Subcutaneous adipose tissue (tissue), 4 donors: ENCODE data around the gene ELMOD3. TPM values are rescaled to one million over a fixed set of nuclear protein-coding genes. Genes with fewer than 3 reads are reported as not detected.

Source experiments
- total RNA-seq, 4 donors: library from RNA; depleted of rRNA; stranded (reverse); fragments of >200 nt; gene quantifications; one replicate each; pipeline ENCODE4 v1.1.0, GENCODE V29; 2016
- TF ChIP-seq, protein P1 (sequence below): fragments of 450-650 bp; IDR thresholded peaks from one replicate; pipeline ENCODE4 v1.5.1; 2016; ENCODE audit warnings: low read depth, mild to moderate bottlenecking, control low read depth, antibody characterized with exemption, moderate library complexity

ELMOD3 gene
- total RNA-seq, 4 donors from 2014 or later, result 34.5 to 192 (median 88.3) TPM

DNA sequence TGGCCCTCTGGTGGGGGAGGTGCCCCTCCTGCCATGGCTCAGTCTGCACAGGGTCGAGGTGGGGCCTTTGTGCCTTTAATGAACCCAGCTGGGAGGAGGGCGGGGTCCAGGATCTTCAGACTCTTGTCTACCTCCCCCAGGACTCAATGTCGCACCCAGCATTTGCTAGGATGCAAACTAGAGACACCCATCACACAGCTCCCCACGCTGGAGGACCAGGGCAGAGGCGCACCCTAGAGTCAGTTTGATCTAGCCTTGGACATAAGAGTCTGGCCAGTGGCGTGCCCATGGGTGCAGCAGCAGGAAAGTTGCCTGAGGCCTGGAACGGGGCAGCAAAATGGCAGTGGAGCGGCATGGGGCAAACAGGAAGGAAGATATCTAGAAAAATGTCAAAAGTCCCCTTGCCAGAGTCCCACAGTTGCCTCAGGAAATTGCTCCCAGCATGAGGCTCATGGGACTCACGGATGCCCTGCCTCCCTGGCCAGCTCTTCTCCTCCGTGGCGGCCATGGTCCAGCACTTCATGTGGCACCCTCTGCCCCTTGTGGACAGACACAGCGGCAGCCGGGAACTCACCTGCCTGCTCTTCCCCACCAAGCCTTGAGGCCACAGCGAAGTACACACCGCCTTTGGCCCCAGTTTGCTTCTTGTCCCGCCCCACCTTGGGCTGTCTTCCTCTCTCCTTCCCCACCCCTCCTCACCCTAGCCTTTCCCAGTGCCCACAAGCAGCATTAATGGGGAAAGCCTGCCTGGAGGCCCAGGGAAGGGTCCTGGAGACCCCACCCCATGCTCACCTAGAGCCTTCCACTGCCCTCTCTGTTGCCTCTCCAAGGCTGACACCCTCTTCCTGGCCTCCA is 81.6 kb downstream of the ELMOD3 start:
- TF ChIP-seq, protein P1, sequence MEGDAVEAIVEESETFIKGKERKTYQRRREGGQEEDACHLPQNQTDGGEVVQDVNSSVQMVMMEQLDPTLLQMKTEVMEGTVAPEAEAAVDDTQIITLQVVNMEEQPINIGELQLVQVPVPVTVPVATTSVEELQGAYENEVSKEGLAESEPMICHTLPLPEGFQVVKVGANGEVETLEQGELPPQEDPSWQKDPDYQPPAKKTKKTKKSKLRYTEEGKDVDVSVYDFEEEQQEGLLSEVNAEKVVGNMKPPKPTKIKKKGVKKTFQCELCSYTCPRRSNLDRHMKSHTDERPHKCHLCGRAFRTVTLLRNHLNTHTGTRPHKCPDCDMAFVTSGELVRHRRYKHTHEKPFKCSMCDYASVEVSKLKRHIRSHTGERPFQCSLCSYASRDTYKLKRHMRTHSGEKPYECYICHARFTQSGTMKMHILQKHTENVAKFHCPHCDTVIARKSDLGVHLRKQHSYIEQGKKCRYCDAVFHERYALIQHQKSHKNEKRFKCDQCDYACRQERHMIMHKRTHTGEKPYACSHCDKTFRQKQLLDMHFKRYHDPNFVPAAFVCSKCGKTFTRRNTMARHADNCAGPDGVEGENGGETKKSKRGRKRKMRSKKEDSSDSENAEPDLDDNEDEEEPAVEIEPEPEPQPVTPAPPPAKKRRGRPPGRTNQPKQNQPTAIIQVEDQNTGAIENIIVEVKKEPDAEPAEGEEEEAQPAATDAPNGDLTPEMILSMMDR, result no peak

DNA sequence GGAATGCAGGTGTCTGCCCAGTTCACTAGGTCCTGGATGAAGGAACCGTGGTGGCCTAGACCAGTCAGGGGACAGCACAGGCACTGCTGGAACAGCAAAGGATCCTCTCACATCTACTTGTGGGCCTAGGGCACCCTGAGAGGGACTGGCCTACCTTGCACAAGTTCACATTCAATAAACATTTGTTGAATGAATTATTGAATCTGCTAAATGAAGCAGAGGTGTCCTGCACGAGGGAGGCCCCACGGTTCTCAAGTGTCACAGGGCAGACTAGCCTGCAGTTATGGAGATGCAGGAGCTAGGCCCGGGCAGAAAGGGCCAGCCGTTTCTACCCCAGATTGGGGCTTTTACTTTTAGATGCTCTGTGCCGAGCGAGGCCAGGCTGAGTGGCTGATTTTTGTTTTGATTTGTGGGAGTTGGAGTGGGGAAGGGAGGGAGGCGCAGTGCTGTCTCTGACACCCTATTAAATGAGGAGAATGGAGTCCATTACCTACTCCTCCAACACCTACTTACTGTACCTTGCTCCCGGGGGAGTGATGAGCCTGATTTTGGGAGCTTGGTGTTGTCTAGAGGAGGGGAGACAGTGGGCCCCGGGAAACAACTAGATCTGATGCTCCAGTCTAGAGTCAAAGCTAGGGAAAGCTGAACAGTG is 82.4 kb downstream of the ELMOD3 start:
- TF ChIP-seq, protein P1, result no peak

DNA sequence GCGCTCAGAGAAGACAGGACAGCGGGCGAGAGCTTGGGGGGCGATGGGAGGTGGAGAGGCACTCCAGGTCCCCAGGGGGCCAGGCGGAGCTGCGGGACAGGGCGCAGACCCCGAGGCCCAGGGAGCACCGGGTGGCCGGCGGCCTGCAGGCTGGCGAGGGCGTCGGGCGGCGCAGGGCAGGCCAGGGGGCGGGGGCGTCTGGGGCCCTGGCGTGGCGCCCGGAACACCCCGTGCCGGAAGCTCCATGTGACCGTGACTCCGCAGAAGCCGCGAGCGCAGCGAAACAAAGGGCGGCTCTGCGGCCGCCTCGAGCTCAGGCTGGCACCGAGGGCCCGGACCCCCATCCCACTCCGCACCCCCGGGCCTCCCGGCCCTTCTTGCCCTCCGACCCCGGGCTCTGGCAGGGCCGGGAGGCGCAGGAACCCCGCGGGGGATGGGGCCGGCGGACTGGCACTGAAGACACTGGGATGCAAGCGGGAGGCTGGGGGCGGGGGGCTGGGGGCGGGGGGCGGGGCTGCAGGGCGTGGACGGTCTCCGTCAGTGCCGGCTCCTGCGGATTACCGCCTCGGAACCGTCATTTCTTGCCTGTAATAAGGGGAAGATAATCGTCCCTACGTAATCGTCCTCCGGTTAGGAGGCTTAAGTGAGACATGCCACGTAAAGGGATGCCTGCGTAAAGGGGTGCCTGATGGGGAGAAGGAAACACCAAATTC is 83.1 kb downstream of the ELMOD3 start:
- TF ChIP-seq, protein P1, result no peak

GRCh38 chr2:85438201-85439024 is 83.8 kb downstream of the ELMOD3 start:
- TF ChIP-seq, protein P1, result no peak

DNA sequence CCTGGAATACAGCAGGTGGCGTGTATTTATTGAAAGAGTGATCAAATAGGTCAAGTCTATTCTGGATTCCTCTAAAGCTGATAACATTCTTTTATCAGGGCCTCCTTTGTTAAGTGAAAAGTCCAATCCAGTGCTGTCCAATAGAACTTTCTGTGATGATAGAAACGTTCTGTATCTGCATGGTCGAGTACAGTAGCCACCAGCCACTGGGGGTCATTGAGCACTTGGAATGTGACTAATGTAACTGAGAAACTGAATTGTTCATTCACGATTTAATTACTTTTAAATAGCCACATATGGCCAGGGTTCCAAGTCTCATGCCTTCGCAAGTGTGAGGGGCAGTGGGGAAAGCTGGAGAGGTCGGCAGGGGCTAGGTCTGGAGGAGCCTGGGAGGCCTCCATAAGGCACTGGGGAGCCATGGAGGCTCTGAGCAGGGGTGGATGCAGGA is 84.5 kb downstream of the ELMOD3 start:
- TF ChIP-seq, protein P1, result no peak

DNA sequence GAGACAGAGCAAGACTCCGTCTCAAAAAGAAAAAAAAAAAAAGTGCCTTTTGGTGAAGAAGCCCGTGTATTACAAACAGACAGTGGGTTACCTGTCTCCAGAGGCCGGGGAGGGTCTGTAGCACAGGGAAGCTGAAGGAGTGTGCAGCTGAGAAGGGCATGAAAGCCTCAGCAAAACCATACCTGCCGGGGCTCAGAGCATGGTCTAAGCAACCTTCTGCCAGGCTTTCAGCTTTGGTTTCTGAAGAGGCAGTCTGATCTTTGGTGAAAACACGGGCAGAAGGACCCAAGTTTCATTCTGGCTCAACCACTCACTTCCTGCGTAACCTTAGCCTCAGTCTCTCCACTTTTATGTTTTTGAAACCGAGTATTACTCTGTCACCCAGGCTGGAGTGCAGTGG is 85.4 kb downstream of the ELMOD3 start:
- TF ChIP-seq, protein P1, result no peak
